A549 (cell line): ENCODE measurements around the gene GRK6.
A peak's percentile ranks its signal among the peaks of the same experiment; 100 is the strongest.

Experiments
- CEBPB ChIP-seq, 2 experiments: fragments of >200 bp in 1 of 2; sonication (Bioruptor Twin) in 1 of 2; formaldehyde crosslinking in 1 of 2; IDR thresholded peaks; 2 replicates each; pipeline ENCODE4 v1.6.1; 2012 to 2016
- CTCF ChIP-seq: fragments of >200 bp; sonication (Bioruptor Twin); formaldehyde crosslinking; IDR thresholded peaks from 3 replicates; pipeline ENCODE4 v1.5.1; 2016
- EHMT2 ChIP-seq: fragments of 200-600 bp; sonication (generic); IDR thresholded peaks from 2 replicates; pipeline ENCODE4 v1.6.1; 2016; ENCODE audit warnings: antibody characterized with exemption, low read depth, mild to moderate bottlenecking, moderate library complexity
- GATA3 ChIP-seq: IDR thresholded peaks from 2 replicates; pipeline ENCODE4 v1.6.1; 2012; ENCODE audit warnings: borderline replicate concordance
- HDAC2 ChIP-seq: fragments of 200-600 bp; sonication (generic); IDR thresholded peaks from 2 replicates; pipeline ENCODE4 v1.6.1; 2016
- JUN ChIP-seq, 2 experiments: fragments of >200 bp; sonication (Bioruptor Twin); formaldehyde crosslinking; IDR thresholded peaks; 2 replicates in 1 of 2; 3 replicates in 1 of 2; pipeline ENCODE4 v1.6.1; 2016 to 2017
- MAZ ChIP-seq: fragments of 150-350 bp; IDR thresholded peaks from 2 replicates; pipeline ENCODE4 v1.6.1; 2014; ENCODE audit warnings: antibody characterized with exemption, low read depth, low read length, borderline replicate concordance
- NR3C1 ChIP-seq: fragments of >200 bp; sonication (Bioruptor Twin); formaldehyde crosslinking; IDR thresholded peaks from 3 replicates; pipeline ENCODE4 v1.6.1; 2017
- PHF8 ChIP-seq: fragments of 200-600 bp; sonication (generic); IDR thresholded peaks from 2 replicates; pipeline ENCODE4 v1.6.1; 2016; ENCODE audit warnings: low read depth, mild to moderate bottlenecking, antibody characterized with exemption, moderate library complexity, borderline replicate concordance
- POLR2A ChIP-seq: IDR thresholded peaks from 2 replicates; pipeline ENCODE4 v1.6.1; 2012; ENCODE audit warnings: mild to moderate bottlenecking, low read length
- REST ChIP-seq: fragments of 200-600 bp; sonication (generic); IDR thresholded peaks from 2 replicates; pipeline ENCODE4 v1.6.1; 2016; ENCODE audit warnings: antibody characterized with exemption, mild to moderate bottlenecking, moderate library complexity
- RFX5 ChIP-seq: fragments of 450-650 bp; IDR thresholded peaks from 2 replicates; pipeline ENCODE4 v1.7.1; 2014; ENCODE audit warnings: antibody characterized with exemption, mild to moderate bottlenecking, moderate library complexity

- TF ChIP-seq CTCF (no peak), JUN (IDR thresholded peaks at IDR 0.05) (no peak), POLR2A (0 out of 2 replicates have a peak, but pooled peaks have one; percentile 12), GATA3 (no peak), HDAC2 (no peak), MAZ (no peak), REST (no peak), PHF8 (no peak), CEBPB (IDR thresholded peaks at IDR 0.05) (no peak), RFX5 (no peak), NR3C1 (no peak), EHMT2 (no peak)
Measured at GRCh38 chr5:177423671-177424070, 2.8 kb upstream of the GRK6 start.
